ENCODE measurements around the gene PPIC. TPM values are rescaled to one million over a fixed set of nuclear protein-coding genes. Genes with fewer than 3 reads are reported as not detected.
A peak's percentile ranks its signal among the peaks of the same experiment; 100 is the strongest.

Gene PPIC
- total RNA-seq, 1 donor from 2014 or later, result 51.9 TPM

DNA sequence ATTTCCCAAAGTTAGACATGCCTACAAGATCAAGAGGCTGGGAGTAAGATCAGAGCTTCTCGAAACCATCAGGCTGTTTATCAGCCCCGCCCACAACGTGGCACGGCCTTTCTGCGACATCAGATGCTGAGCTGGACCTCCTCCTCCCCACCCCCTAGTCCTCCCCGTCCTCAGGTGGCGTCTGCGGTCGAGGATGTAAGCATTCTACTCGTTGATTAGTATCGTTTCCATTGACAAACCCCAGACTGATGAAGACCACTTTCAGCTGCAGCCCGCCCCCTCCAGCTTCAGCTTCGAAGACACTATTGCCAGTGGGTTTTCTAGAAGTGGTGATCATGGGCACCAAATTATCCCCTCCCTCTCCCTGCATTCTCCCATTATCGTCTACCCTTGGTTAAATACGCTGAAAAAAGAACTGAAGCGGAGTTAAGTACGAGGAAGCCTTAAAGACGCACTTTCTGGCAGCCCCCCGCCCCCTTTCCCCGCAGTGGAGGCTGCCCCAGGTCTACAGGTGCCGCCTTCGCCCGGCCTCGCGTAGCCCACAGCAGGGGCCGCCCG, 1.1 kb downstream of the PPIC start:
- Mint-ChIP-seq H3K4me3 (ENCODE audit: unreplicated experiment) (peak overlapping the region; percentile 93), H3K9me3 (ENCODE audit: unreplicated experiment) (no peaks in the 10 kb centered on the region), H3K27me3 (ENCODE audit: low read depth, unreplicated experiment) (peaks cover 5% of the 10 kb centered on the region), H3K36me3 (ENCODE audit: low read depth, unreplicated experiment) (peaks cover 5% of the 10 kb centered on the region), H3K27ac (ENCODE audit: unreplicated experiment) (peak overlapping the region; percentile 83), H3K4me1 (ENCODE audit: low read depth, unreplicated experiment) (peaks cover 8% of the 10 kb centered on the region)
- Histone ChIP-seq H3K9ac (ENCODE audit: low read length) (peak overlapping the region; percentile 83), H3K4me2 (ENCODE audit: low read length) (peak overlapping the region; percentile 88), H3K27me3 (ENCODE audit: insufficient read depth, low read length) (no peaks in the 10 kb centered on the region), H3K9me3 (ENCODE audit: insufficient read depth, low read depth, low read length) (no peaks in the 10 kb centered on the region), H2AFZ (ENCODE audit: low read depth, low read length) (peak overlapping the region; percentile 97), H3K4me3 (ENCODE audit: insufficient read depth, low read depth, low read length) (peak overlapping the region; percentile 87), H4K20me1 (ENCODE audit: insufficient read depth, low read length) (peaks cover 12% of the 10 kb centered on the region), H3K4me1 (ENCODE audit: insufficient read depth, low read length) (no peaks in the 10 kb centered on the region), H3K79me2 (ENCODE audit: insufficient read depth, low read length) (no peaks in the 10 kb centered on the region), H3K36me3 (ENCODE audit: insufficient read depth, low read length) (no peaks in the 10 kb centered on the region), H3K27ac (ENCODE audit: low read depth, low read length) (no peak overlapping the region)
- DNase-seq (ENCODE audit: low read depth), result peak; percentile 14
- TF ChIP-seq, protein P1, sequence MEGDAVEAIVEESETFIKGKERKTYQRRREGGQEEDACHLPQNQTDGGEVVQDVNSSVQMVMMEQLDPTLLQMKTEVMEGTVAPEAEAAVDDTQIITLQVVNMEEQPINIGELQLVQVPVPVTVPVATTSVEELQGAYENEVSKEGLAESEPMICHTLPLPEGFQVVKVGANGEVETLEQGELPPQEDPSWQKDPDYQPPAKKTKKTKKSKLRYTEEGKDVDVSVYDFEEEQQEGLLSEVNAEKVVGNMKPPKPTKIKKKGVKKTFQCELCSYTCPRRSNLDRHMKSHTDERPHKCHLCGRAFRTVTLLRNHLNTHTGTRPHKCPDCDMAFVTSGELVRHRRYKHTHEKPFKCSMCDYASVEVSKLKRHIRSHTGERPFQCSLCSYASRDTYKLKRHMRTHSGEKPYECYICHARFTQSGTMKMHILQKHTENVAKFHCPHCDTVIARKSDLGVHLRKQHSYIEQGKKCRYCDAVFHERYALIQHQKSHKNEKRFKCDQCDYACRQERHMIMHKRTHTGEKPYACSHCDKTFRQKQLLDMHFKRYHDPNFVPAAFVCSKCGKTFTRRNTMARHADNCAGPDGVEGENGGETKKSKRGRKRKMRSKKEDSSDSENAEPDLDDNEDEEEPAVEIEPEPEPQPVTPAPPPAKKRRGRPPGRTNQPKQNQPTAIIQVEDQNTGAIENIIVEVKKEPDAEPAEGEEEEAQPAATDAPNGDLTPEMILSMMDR (IDR thresholded peaks at IDR 0.05; ENCODE audit: insufficient read depth, low read depth, low read length), result no peak
- TF ChIP-seq EZH2 (IDR thresholded peaks at IDR 0.05; ENCODE audit: insufficient read depth, low read length), result no peak
- FAIRE-seq, result no peak

DNA sequence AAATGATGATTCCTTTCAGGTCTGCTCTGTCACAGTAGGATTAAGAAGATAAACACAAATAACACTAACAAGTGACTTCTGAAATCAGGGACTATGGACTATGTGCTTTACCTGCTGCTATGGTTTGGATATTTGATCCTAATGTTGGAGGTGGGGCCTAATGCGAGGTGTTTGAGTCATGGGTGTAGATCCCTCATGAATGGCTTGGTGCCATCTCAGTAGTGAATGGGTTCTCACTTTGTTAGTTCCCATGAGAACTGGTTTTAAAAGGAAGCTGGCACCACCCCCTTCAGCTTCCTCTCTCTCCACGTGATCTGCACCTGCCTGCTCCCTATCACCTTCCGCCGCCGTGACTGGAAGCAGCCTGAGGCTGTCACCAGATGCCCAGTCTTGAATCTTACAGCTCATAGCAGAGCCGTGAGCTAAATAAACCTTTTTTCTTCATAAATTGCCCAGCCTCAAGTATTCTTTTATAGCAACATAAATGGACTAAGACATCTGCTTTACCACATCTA, 3.3 kb downstream of the PPIC start:
- H3K27me3 Mint-ChIP-seq (ENCODE audit: low read depth, unreplicated experiment), result peaks cover 5% of the 10 kb centered on the region
- H3K27ac Mint-ChIP-seq (ENCODE audit: unreplicated experiment), result no peak overlapping the region
- H2AFZ ChIP-seq (ENCODE audit: low read depth, low read length), result no peak overlapping the region
- no peaks in the 10 kb centered on the region for H3K4me1 ChIP-seq (ENCODE audit: insufficient read depth, low read length)
- DNase-seq (ENCODE audit: low read depth) (no peak), FAIRE-seq (no peak)
- no peak overlapping the region for H3K4me3 ChIP-seq (ENCODE audit: insufficient read depth, low read depth, low read length)
- H3K36me3 Mint-ChIP-seq (ENCODE audit: low read depth, unreplicated experiment), result peaks cover 8% of the 10 kb centered on the region
- H3K4me2 ChIP-seq (ENCODE audit: low read length), result no peak overlapping the region
- TF ChIP-seq, protein P1 (IDR thresholded peaks at IDR 0.05; ENCODE audit: insufficient read depth, low read depth, low read length), result no peak
- no peak for TF ChIP-seq EZH2 (IDR thresholded peaks at IDR 0.05; ENCODE audit: insufficient read depth, low read length)
- H4K20me1 ChIP-seq (ENCODE audit: insufficient read depth, low read length), result peaks cover 12% of the 10 kb centered on the region
- H3K4me3 Mint-ChIP-seq (ENCODE audit: unreplicated experiment), result no peak overlapping the region
- H3K9me3 ChIP-seq (ENCODE audit: insufficient read depth, low read depth, low read length), result no peaks in the 10 kb centered on the region
- no peaks in the 10 kb centered on the region for H3K9me3 Mint-ChIP-seq (ENCODE audit: unreplicated experiment)
- H3K27me3 ChIP-seq (ENCODE audit: insufficient read depth, low read length), result no peaks in the 10 kb centered on the region
- H3K79me2 ChIP-seq (ENCODE audit: insufficient read depth, low read length), result no peaks in the 10 kb centered on the region
- H3K4me1 Mint-ChIP-seq (ENCODE audit: low read depth, unreplicated experiment), result peaks cover 8% of the 10 kb centered on the region
- no peak overlapping the region for H3K9ac ChIP-seq (ENCODE audit: low read length)
- no peaks in the 10 kb centered on the region for H3K36me3 ChIP-seq (ENCODE audit: insufficient read depth, low read length)
- H3K27ac ChIP-seq (ENCODE audit: low read depth, low read length), result no peak overlapping the region

DNA sequence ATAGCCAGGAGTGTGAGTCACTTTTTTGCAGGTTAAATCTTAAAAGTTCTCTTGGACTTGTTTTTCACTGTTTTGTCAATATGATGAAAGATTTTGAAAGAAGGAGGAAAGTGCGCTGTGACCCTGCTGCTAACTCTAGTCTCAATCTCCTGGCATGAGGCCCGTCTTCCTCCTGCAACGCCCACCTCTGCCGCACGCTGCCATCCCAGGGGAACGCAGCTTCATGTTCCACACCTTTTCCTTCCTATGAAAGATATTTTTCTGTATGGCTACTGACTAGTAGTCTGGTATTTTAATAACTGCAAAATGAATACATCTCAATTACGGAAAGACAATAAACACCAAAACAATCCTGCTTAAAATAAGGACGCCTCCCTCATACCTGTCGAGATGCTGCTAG, 8.3 kb downstream of the PPIC start:
- no peak overlapping the region for H3K4me3 ChIP-seq (ENCODE audit: insufficient read depth, low read depth, low read length)
- H3K4me1 ChIP-seq (ENCODE audit: insufficient read depth, low read length), result no peaks in the 10 kb centered on the region
- H3K9me3 Mint-ChIP-seq (ENCODE audit: unreplicated experiment), result peaks cover 2% of the 10 kb centered on the region
- no peak overlapping the region for H3K9ac ChIP-seq (ENCODE audit: low read length)
- H3K4me3 Mint-ChIP-seq (ENCODE audit: unreplicated experiment), result no peak overlapping the region
- H3K27ac ChIP-seq (ENCODE audit: low read depth, low read length), result no peak overlapping the region
- H3K27ac Mint-ChIP-seq (ENCODE audit: unreplicated experiment), result no peak overlapping the region
- no peaks in the 10 kb centered on the region for H4K20me1 ChIP-seq (ENCODE audit: insufficient read depth, low read length)
- TF ChIP-seq EZH2 (IDR thresholded peaks at IDR 0.05; ENCODE audit: insufficient read depth, low read length), result no peak
- TF ChIP-seq, protein P1 (IDR thresholded peaks at IDR 0.05; ENCODE audit: insufficient read depth, low read depth, low read length), result no peak
- no peaks in the 10 kb centered on the region for H3K79me2 ChIP-seq (ENCODE audit: insufficient read depth, low read length)
- H3K4me2 ChIP-seq (ENCODE audit: low read length), result no peak overlapping the region
- peaks cover under 1% of the 10 kb centered on the region for H3K27me3 Mint-ChIP-seq (ENCODE audit: low read depth, unreplicated experiment)
- FAIRE-seq, result no peak
- H2AFZ ChIP-seq (ENCODE audit: low read depth, low read length), result no peak overlapping the region
- peaks cover 13% of the 10 kb centered on the region for H3K36me3 Mint-ChIP-seq (ENCODE audit: low read depth, unreplicated experiment)
- no peaks in the 10 kb centered on the region for H3K27me3 ChIP-seq (ENCODE audit: insufficient read depth, low read length)
- peaks cover 3% of the 10 kb centered on the region for H3K36me3 ChIP-seq (ENCODE audit: insufficient read depth, low read length)
- no peaks in the 10 kb centered on the region for H3K9me3 ChIP-seq (ENCODE audit: insufficient read depth, low read depth, low read length)
- no peaks in the 10 kb centered on the region for H3K4me1 Mint-ChIP-seq (ENCODE audit: low read depth, unreplicated experiment)
- no peak for DNase-seq (ENCODE audit: low read depth)

All from astrocyte (in vitro differentiated cells and primary cell).